ENCODE data around the gene CDC42EP4.
"Not testable (repeated sequence)": the region's sequence is repeated elsewhere in the genome, so short reads cannot be mapped to it uniquely, and the experiment has no call there.

Gene CDC42EP4

GRCh38 chr17:73274490-73274889 is 37.3 kb downstream of the CDC42EP4 start:
- no peak for DNase-seq

GRCh38 chr17:73272906-73273218 is 38.9 kb downstream of the CDC42EP4 start:
- DNase-seq = no peak

- no peak for DNase-seq
Observed at GRCh38 chr17:73271072-73271471, 40.7 kb downstream of the CDC42EP4 start.

GRCh38 chr17:73269791-73270190 is 42.0 kb downstream of the CDC42EP4 start:
- no peak for DNase-seq

GRCh38 chr17:73269329-73269615 is 42.5 kb downstream of the CDC42EP4 start:
- no peak for DNase-seq

- no peak for DNase-seq
Observed at GRCh38 chr17:73268582-73269328, 43.0 kb downstream of the CDC42EP4 start.

- no peak for DNase-seq
Observed at GRCh38 chr17:73267648-73268537, 43.9 kb downstream of the CDC42EP4 start.

GRCh38 chr17:73266796-73267195 is 45.0 kb downstream of the CDC42EP4 start:
- DNase-seq = no peak

GRCh38 chr17:73265646-73266640 is 45.9 kb downstream of the CDC42EP4 start:
- DNase-seq = no peak

GRCh38 chr17:73264448-73264847 is 47.4 kb downstream of the CDC42EP4 start:
- DNase-seq = not testable (repeated sequence)

- no peak for DNase-seq
Observed at GRCh38 chr17:73262676-73263642, 48.8 kb downstream of the CDC42EP4 start.

GRCh38 chr17:73261952-73262675 is 49.7 kb downstream of the CDC42EP4 start:
- DNase-seq = no peak

- DNase-seq = no peak
Observed at GRCh38 chr17:73261617-73261951, 50.2 kb downstream of the CDC42EP4 start, which contains the start of gene CPSF4L. CPSF4L (minus strand) TSS chr17:73261880; CDS start chr17:73261818, 62 bp downstream.

- no peak for DNase-seq
Observed at GRCh38 chr17:73257516-73257915, 54.3 kb downstream of the CDC42EP4 start.

GRCh38 chr17:73256220-73256619 is 55.6 kb downstream of the CDC42EP4 start:
- no peak for DNase-seq

- DNase-seq = no peak
Observed at GRCh38 chr17:73255671-73256181, 56.1 kb downstream of the CDC42EP4 start.

- no peak for DNase-seq
Observed at GRCh38 chr17:73251871-73252270, 59.9 kb downstream of the CDC42EP4 start.

GRCh38 chr17:73250851-73251640 is 60.8 kb downstream of the CDC42EP4 start:
- DNase-seq = no peak

GRCh38 chr17:73249700-73250099 is 62.1 kb downstream of the CDC42EP4 start:
- no peak for DNase-seq

- DNase-seq = no peak
Observed at GRCh38 chr17:73248532-73248931, 63.3 kb downstream of the CDC42EP4 start.

Data from NCI-H1417 treated with DMSO at 0.1 percent for 48 hours (cell line).